Measurements from ENCODE around the gene LHFPL6.

GRCh38 chr13:39503048-39503447 is 99.9 kb downstream of the LHFPL6 start:
- TF ChIP-seq POLR2AphosphoS5 (IDR thresholded peaks at IDR 0.05; ENCODE audit: insufficient read depth in 1 of 2, low read depth in 1 of 2): no peak
- no peak for TF ChIP-seq CTCF (IDR thresholded peaks at IDR 0.05)
- no peak for TF ChIP-seq POLR2A (IDR thresholded peaks at IDR 0.05)

Data from vagina (tissue), 2 donors.